Measurements from ENCODE around the gene AHNAK. TPM values are rescaled to one million over a fixed set of nuclear protein-coding genes. Genes with fewer than 3 reads are reported as not detected.
A peak's percentile ranks its signal among the peaks of the same experiment; 100 is the strongest.
"Not testable (repeated sequence)": the region's sequence is repeated elsewhere in the genome, so short reads cannot be mapped to it uniquely, and the experiment has no call there.

AHNAK gene
- total RNA-seq, 1 donor from 2014 or later, result 96.5 TPM

DNA sequence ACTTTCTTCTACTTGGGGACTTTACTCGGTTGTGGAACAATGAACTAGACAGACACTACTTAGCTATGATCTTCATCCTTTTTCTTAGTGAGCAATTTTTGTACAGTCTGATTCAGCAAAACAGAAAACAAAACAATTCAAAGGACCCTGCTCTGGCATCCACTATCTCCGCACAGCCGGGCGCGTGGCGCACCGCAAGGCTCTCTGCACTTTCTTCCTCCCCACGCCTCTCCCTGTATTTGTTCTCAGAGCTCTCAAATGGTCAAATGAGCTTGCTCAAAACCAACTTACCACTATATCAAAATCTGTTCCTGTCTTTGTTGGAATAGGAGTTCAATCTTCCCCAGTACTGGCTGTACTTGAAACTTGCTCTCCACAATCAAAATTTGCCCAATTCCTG lies 19.6 kb upstream of the AHNAK start:
- Mint-ChIP-seq H3K27ac (peak overlapping the region; percentile 37), H3K4me3 (no peak overlapping the region), H3K4me1 (ENCODE audit: low read depth) (peaks cover 43% of the 10 kb centered on the region), H3K9me3 (no peaks in the 10 kb centered on the region), H3K27me3 (ENCODE audit: insufficient read depth) (no peaks in the 10 kb centered on the region), H3K36me3 (ENCODE audit: low read depth) (peaks cover 55% of the 10 kb centered on the region)
- DNase-seq (ENCODE audit: low spot score), result no peak
- intact Hi-C loops (cut with micrococcal nuclease), result no loop called here

DNA sequence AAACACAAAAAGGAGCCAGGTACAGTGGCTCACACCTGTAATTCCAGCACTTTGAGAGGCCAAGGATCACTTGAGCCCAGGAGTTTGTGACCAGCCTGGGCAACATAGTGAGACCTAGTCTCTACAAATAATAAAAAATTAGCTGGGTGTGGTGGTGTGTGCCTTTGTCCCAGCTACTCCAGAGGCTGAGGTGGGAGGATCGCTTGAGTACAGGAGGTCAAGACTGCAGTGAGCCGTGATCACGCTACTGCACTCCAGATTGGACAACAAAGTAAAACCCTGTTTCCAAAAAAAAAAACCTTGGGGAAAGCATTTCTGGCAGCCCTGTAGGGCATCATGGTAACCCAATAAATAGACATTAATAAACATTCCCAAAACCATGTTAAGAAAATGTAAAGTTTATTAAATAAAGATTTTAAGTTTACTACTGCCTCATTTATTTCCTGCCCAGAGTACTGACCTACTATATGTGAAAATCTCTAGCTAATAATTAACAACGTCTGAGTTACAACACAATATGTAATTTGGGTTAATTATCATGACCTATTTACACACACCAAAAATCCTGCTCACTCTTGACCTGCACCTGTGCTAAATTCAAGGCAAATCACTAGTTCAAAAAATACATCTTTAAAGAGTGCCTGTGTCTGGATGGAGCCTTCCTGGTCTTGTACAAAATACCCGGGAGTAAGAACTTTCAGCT lies 18.6 kb upstream of the AHNAK start:
- peaks cover 54% of the 10 kb centered on the region for H3K36me3 Mint-ChIP-seq (ENCODE audit: low read depth)
- H3K27me3 Mint-ChIP-seq (ENCODE audit: insufficient read depth), result no peaks in the 10 kb centered on the region
- H3K4me1 Mint-ChIP-seq (ENCODE audit: low read depth), result peaks cover 43% of the 10 kb centered on the region
- no peak for DNase-seq (ENCODE audit: low spot score)
- H3K27ac Mint-ChIP-seq, result peak overlapping the region; percentile 20
- intact Hi-C loops (cut with micrococcal nuclease), result no loop called here
- H3K9me3 Mint-ChIP-seq, result no peaks in the 10 kb centered on the region
- H3K4me3 Mint-ChIP-seq, result no peak overlapping the region

DNA sequence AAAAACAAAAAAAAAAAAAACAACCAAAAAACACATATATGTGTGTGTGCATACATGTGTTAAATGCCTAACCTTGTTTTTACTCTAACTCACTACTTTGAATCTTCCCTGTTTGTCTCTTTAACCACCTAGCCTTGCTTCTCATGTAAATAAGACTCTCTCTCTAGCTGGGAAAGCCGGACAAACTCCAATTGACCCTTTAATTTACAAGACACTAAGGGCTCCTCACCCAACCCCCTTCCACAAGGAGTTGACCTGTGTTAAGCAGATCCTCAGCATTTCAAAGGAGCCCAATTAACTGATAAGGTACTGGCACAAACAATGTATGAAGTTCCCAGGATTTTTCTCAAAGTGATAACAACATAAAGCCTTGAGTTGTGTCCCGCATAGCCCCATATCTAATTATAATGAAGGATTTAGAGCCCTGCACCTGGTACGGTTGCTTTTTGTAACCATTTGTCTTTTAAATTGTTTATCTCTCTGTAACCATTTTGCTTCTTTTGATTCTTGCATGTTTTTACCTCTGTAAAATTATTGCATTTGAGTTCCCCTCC lies 15.1 kb upstream of the AHNAK start:
- peak overlapping the region; percentile 54 for H3K27ac Mint-ChIP-seq
- DNase-seq (ENCODE audit: low spot score); H3K27me3 Mint-ChIP-seq (ENCODE audit: insufficient read depth); H3K4me3 Mint-ChIP-seq; intact Hi-C loops (cut with micrococcal nuclease); H3K9me3 Mint-ChIP-seq: not testable (repeated sequence)
- H3K36me3 Mint-ChIP-seq (ENCODE audit: low read depth), result peaks cover 58% of the 10 kb centered on the region
- peaks cover 62% of the 10 kb centered on the region for H3K4me1 Mint-ChIP-seq (ENCODE audit: low read depth)

DNA sequence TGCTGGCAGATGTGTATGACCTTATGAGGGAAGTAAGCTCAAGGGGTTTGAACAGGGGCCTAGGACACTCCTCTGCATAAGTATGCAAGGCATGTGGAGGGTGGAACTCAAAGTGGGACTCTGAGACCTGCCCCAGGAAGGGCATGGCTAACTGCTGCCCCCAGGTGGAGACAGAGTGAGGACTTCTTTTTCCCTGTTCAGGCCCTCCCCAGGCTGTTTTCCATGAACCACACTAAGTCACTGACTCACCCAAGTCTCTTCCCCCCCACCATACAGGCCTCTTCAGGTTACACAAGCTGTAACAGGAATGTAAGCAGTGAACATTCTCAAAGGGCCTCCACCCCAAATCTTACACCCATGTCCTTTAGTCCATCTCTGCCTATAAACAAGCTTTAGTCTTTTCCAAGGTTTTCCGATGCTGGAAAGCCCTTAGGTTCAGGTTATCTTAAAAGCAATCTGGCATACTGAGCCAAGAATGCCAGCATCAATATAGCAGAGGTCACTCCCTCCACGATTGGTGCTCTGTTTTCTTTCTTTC lies 14.0 kb upstream of the AHNAK start:
- Mint-ChIP-seq H3K9me3 (no peaks in the 10 kb centered on the region), H3K27me3 (ENCODE audit: insufficient read depth) (no peaks in the 10 kb centered on the region), H3K4me1 (ENCODE audit: low read depth) (peaks cover 62% of the 10 kb centered on the region), H3K27ac (peak overlapping the region; percentile 41), H3K4me3 (no peak overlapping the region), H3K36me3 (ENCODE audit: low read depth) (peaks cover 47% of the 10 kb centered on the region)
- peak; percentile 62 for DNase-seq (ENCODE audit: low spot score)
- intact Hi-C loops (cut with micrococcal nuclease), result loop anchor here (1.0 kb wide), 4 partner anchors 15 to 166 kb away; no protein-coding TSS in a partner anchor

DNA sequence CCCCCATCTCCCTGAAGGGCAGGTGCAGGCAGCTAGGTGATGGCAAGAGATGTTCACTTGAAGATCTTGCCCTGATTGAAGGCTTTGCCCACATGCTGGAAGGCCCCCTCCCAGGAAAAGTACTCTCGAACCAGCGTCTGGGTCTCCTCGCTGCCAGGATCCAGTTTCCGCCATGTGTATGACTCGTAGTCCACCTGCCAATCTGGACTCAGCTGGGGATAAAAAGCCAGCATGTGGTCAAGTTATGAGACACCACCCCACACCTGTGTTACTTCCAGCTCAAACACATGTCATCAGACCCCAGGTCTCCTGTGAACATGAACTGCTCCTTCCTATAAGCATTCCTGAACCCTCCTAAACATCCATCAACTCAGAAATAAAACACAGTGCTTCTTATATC lies 13.0 kb upstream of the AHNAK start:
- Mint-ChIP-seq H3K4me1 (ENCODE audit: low read depth) (peaks cover 68% of the 10 kb centered on the region), H3K4me3 (peak overlapping the region; percentile 53), H3K36me3 (ENCODE audit: low read depth) (peaks cover 42% of the 10 kb centered on the region), H3K27ac (peak overlapping the region; percentile 74)
- not testable (repeated sequence) for DNase-seq (ENCODE audit: low spot score); H3K27me3 Mint-ChIP-seq (ENCODE audit: insufficient read depth); H3K9me3 Mint-ChIP-seq
- intact Hi-C loops (cut with micrococcal nuclease), result loop anchor here (1.0 to 5.0 kb wide), 6 partner anchors 14 to 592 kb away; partner anchors contain the start of gene FTH1

DNA sequence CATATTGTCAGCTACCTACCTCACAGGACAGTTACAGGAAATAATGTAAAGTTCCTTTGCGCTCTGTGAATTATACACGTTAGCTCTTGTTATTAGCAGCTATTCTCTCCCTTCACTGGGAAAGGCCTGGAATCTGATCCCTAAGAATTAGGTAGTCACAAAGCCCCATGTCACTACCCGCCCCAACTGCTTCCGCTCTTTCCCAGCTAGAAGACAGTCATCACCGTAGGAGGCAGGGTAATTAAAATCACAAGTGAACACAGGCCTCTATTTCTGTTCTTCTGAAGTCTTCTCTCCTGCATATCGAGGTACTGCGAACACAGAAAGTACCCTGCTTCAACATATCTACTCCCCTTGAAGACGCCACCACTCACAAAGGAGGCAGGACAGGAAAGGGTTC lies 12.6 kb upstream of the AHNAK start:
- no peaks in the 10 kb centered on the region for H3K27me3 Mint-ChIP-seq (ENCODE audit: insufficient read depth)
- peaks cover 72% of the 10 kb centered on the region for H3K4me1 Mint-ChIP-seq (ENCODE audit: low read depth)
- H3K9me3 Mint-ChIP-seq, result no peaks in the 10 kb centered on the region
- peaks cover 45% of the 10 kb centered on the region for H3K36me3 Mint-ChIP-seq (ENCODE audit: low read depth)
- peak overlapping the region; percentile 53 for H3K4me3 Mint-ChIP-seq
- peak overlapping the region; percentile 74 for H3K27ac Mint-ChIP-seq
- intact Hi-C loops (cut with micrococcal nuclease), result loop anchor here (5.0 kb wide), 2 partner anchors 298 to 592 kb away; partner anchors contain the start of gene FTH1
- no peak for DNase-seq (ENCODE audit: low spot score)

DNA sequence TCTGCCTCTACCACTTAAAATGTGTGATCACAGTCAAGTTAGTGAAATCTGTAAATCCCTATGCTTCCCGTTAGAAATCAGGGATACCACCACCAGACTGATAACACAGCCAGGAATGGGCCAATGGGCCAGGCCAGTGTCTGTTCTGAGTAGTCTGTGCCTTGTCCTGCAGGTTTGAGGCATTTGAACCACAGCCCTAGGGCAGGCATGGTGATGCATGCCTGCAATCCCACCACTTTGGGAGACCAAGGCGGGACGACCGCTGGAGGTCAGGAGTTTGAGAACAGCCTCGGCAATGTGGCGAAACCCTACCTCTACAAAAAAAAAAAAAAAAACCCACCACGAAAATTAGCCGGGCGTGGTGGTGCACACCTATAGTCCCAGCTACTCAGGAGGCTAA lies 12.1 kb upstream of the AHNAK start:
- Mint-ChIP-seq H3K4me1 (ENCODE audit: low read depth) (peaks cover 78% of the 10 kb centered on the region), H3K4me3 (peak overlapping the region; percentile 9), H3K27ac (peak overlapping the region; percentile 74), H3K9me3 (no peaks in the 10 kb centered on the region), H3K36me3 (ENCODE audit: low read depth) (peaks cover 43% of the 10 kb centered on the region), H3K27me3 (ENCODE audit: insufficient read depth) (no peaks in the 10 kb centered on the region)
- intact Hi-C loops (cut with micrococcal nuclease), result loop anchor here (5.0 kb wide), 2 partner anchors 299 to 591 kb away; partner anchors contain the start of gene FTH1
- DNase-seq (ENCODE audit: low spot score), result no peak

DNA sequence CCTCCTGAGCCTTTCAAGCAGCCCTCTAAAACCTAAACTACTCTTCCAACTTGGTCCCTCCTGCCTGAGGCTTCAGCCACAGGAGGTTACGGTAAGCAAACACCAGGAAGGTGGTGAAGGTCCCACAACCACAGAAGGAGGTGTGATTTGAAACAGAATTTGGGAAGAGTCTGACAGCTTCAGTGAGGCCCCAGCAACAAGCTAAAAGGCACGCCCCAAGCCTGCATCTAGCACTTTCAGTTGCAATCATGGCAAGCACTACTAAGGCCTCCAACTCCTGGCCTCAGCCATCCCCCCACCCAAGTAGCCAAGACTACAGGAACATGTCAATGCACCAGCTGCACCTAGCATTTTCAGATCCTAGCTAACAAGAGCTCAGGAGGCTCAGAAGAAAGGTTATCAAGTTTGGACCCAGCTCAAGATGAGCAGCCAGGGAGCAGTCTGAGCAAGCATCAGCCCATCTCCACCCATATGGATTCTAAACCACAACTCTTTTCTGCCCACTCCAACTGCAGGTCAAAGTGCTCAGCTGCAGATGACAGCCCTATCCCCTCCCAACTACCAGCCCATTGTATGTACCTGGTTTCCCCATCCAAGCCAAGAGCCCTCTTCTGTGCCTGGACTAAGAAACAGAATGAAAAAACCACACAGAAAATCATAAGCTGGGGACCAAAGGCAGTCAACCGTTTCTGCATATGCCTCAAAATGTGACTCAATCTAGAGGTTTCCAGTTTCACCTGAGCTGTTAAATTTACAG lies 10.4 kb upstream of the AHNAK start:
- Mint-ChIP-seq H3K36me3 (ENCODE audit: low read depth) (peaks cover 39% of the 10 kb centered on the region), H3K4me1 (ENCODE audit: low read depth) (peaks cover 91% of the 10 kb centered on the region), H3K9me3 (no peaks in the 10 kb centered on the region), H3K27ac (peak overlapping the region; percentile 99), H3K27me3 (ENCODE audit: insufficient read depth) (no peaks in the 10 kb centered on the region), H3K4me3 (peak overlapping the region; percentile 73)
- intact Hi-C loops (cut with micrococcal nuclease), result loop anchor here (1.0 to 5.0 kb wide), 9 partner anchors 11 to 590 kb away; partner anchors contain the start of genes AHNAK, C11orf98, CSKMT and EEF1G
- peak; percentile 82 for DNase-seq (ENCODE audit: low spot score)

DNA sequence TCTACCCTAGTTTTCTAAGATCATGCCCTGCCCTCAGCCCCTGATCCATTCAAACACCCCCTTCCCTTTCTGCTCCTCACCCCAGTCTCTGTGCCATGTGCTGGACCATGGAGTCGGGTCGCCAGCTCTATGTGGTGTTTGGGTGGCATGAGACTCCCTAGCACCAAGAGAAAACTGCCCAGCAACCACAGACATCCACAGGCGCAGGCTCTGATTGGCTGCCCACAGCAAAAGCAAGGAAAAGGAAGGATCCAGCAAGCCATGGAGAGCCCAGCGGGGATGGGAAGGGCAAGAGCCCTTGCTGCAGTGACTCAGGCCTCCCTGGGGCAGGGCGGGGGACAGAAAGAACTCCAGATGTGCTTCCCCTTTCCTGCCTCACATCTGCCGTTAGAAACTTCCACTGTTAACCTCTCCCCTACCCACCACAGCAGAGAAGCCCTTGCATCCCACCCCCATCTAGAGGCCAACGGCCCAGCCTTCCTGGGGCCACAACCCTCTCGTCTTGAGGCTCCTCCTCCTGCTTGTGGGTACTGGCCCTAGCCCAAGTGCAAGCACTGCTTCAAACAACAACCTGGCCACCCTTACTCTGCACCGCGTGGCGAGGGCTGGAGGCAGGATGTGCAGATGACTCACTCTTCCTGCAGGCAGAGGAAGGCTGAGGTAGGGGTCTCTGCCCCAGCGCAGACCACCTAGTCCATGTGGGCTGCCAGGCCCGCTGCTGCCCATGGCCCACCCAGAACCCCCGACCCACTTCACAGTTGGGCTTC lies 9.7 kb upstream of the AHNAK start:
- peak; percentile 87 for DNase-seq (ENCODE audit: low spot score)
- H3K36me3 Mint-ChIP-seq (ENCODE audit: low read depth), result peaks cover 36% of the 10 kb centered on the region
- no peaks in the 10 kb centered on the region for H3K27me3 Mint-ChIP-seq (ENCODE audit: insufficient read depth)
- peak overlapping the region; percentile 99 for H3K27ac Mint-ChIP-seq
- intact Hi-C loops (cut with micrococcal nuclease), result loop anchor here (1.0 to 5.0 kb wide), 6 partner anchors 10 to 589 kb away; partner anchors contain the start of genes AHNAK, C11orf98, CSKMT and FTH1
- no peaks in the 10 kb centered on the region for H3K9me3 Mint-ChIP-seq
- H3K4me3 Mint-ChIP-seq, result peak overlapping the region; percentile 73
- H3K4me1 Mint-ChIP-seq (ENCODE audit: low read depth), result peaks cover 93% of the 10 kb centered on the region

DNA sequence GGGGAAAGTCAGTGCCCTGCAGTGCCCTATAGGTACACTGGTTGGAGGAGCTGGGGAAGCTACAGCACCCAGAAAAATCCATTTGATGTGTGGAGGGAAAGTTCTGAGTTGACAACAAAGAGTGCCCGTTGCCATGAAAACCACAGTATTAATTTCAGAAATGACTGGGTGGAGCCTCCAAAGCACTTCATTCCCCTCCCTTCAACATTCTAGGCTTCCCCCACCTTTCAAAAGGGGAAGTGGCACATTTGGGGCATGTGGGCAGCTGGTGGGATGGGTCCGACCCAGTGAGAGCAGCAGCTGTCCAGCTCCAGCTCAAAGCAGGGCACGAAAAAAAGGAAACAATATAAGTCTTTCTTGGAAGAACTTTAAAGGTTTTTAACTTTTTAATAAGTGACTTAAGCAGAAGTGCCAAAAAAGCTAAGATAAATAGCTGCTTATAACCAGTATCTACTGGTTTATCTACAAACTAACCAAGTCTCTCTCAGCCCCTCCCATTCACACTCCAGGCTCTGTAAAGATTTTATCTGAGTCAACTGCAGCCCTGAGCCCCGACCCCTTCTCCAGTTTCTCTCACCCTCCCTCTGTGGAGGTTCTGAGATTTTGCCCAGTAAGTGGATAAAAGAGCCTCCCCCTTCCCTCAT lies 9.0 kb upstream of the AHNAK start:
- no peaks in the 10 kb centered on the region for H3K27me3 Mint-ChIP-seq (ENCODE audit: insufficient read depth)
- intact Hi-C loops (cut with micrococcal nuclease), result loop anchor here (1.0 to 5.0 kb wide), 7 partner anchors 9 to 588 kb away; partner anchors contain the start of genes AHNAK, C11orf98, CSKMT and FTH1
- H3K27ac Mint-ChIP-seq, result peak overlapping the region; percentile 99
- H3K9me3 Mint-ChIP-seq, result no peaks in the 10 kb centered on the region
- H3K4me1 Mint-ChIP-seq (ENCODE audit: low read depth), result peaks cover 95% of the 10 kb centered on the region
- peaks cover 32% of the 10 kb centered on the region for H3K36me3 Mint-ChIP-seq (ENCODE audit: low read depth)
- peak overlapping the region; percentile 73 for H3K4me3 Mint-ChIP-seq
- DNase-seq (ENCODE audit: low spot score), result peak; percentile 67

DNA sequence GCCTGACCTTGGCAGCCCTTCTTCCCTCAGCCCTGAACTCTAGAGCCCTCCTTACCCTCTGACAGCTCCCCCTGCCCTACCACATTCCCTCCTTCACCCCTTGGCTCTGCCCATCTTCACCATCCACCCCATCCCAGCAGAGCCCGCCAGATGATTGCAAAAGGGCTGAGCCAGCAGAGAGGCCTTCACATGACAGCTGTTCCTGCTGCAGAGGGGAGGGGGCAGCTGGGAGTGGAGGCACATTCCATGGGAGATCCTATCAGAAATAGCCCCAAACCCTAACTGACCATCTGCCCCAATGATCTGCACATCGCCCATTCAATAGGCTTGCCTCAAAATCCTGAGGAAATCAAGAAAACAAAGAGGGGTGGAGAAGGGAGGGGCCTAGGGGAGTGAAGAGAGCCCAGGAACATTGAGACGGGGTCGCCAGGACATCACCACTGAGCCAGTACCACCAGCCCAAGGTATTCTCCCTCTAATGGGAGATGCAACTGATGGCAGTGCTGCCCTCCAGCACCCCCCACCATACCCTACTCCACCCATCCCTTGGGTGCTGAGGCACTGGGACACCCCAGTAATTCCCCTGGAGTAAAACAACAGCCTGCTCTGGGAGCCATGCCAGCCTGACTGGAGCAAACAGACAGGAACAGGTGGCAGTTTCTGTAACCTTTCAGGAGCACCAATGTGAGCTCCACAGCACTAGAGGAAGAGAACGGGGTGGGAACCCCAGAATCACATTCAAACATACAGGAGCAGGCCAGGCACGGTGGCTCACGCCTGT lies 8.0 kb upstream of the AHNAK start:
- peaks cover 7% of the 10 kb centered on the region for H3K27me3 Mint-ChIP-seq (ENCODE audit: insufficient read depth)
- peaks cover 23% of the 10 kb centered on the region for H3K36me3 Mint-ChIP-seq (ENCODE audit: low read depth)
- DNase-seq (ENCODE audit: low spot score), result no peak
- peak overlapping the region; percentile 59 for H3K4me3 Mint-ChIP-seq
- peaks cover 95% of the 10 kb centered on the region for H3K4me1 Mint-ChIP-seq (ENCODE audit: low read depth)
- intact Hi-C loops (cut with micrococcal nuclease), result loop anchor here (2.0 to 5.0 kb wide), 4 partner anchors 303 to 1118 kb away; partner anchors contain the start of genes ATL3, FTH1 and SLC3A2
- H3K9me3 Mint-ChIP-seq, result no peaks in the 10 kb centered on the region
- H3K27ac Mint-ChIP-seq, result peak overlapping the region; percentile 99

All from activated T-helper 1 cell treated with anti-CD3 and anti-CD28 coated beads, Interleukin-12 subunit alpha, Interleukin-12 subunit beta, Interleukin-2, Interleukin-4 antibody, amounts not matched to agents 30 ng/mL and 10 ng/mL and 1 ng/mL, durations not matched to agents 14 hours and 24 hours and 36 hours (primary cell).